Rectal smooth muscle tissue (tissue), 1 donor: ENCODE results near the gene LDB3.

ENCODE experiments used
- H3K27ac ChIP-seq: one replicate; pipeline ENCODE4 v1.7.0; 2013; ENCODE audit warnings: low read depth, low read length, inconsistent platforms
- H3K27me3 ChIP-seq: one replicate; pipeline ENCODE4 v1.7.0; 2013; ENCODE audit warnings: low read length; ENCODE audit not compliant: control insufficient read depth, insufficient read depth
- H3K36me3 ChIP-seq: one replicate; pipeline ENCODE4 v1.7.0; 2013; ENCODE audit warnings: low read length; ENCODE audit not compliant: control insufficient read depth, insufficient read depth
- H3K4me1 ChIP-seq: one replicate; pipeline ENCODE4 v1.7.0; 2013; ENCODE audit warnings: low read length; ENCODE audit not compliant: control insufficient read depth, insufficient read depth
- H3K4me3 ChIP-seq: one replicate; pipeline ENCODE4 v1.7.0; 2013; ENCODE audit warnings: low read length
- H3K9ac ChIP-seq: one replicate; pipeline ENCODE4 v1.7.0; 2013; ENCODE audit warnings: low read length

Gene LDB3

DNA sequence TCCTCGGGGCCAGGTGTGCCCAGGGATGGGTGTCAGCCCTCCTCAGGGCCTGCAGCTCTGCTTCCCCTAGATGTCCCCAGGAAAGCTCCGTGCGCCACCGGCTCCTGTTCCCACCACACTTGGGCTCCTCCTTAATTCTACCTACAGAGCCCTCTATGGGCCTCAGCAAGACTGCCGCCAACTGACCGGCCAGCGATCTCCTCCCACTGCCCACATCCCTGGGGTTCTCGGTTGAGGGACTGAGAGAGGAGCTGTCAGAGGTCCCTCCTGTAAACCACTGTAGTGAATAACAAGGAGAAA, 5.3 kb upstream of the LDB3 start:
- Histone ChIP-seq H3K27ac (no peak overlapping the region), H3K27me3 (no peaks in the 10 kb centered on the region), H3K4me1 (peaks cover 16% of the 10 kb centered on the region), H3K4me3 (no peak overlapping the region), H3K36me3 (no peaks in the 10 kb centered on the region), H3K9ac (no peak overlapping the region)

DNA sequence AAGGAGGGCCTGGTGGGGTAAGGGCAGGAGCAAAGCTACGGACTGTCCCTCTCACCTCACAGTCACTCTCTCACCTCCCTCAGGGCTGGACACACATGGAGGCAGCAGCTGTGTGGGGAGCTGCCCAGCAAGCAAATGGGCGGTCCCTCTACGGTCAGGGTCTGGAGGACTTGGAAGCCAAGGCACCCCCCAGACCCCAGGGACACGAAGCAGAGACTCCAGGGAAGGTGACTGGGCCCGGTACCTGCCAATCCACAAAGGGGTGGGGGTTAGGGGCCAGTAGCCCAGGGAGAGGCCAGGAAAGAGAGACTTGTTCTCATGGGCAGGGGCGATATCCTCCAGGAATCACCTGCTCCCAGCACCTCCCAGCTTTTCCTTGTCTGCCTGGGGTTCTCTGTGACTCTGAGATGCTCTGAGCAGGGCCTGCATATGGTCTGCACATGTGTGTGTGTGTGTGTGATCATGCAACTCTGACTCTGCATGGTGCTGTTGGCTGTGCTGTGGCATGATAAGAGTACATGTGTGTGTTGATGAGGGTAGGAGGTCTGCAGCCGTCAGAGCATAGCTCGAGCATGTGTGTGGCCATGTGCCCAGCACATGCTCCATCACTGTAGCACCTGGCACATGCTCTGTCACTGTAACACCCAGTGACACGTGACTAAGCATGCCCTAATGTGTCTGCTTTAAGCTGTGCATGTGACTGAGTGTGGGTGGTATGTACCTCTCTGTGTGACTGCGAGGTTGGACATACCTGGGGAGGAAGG, 4.6 kb upstream of the LDB3 start:
- Histone ChIP-seq H3K27me3 (no peaks in the 10 kb centered on the region), H3K9ac (no peak overlapping the region), H3K27ac (no peak overlapping the region), H3K4me1 (peaks cover 17% of the 10 kb centered on the region), H3K4me3 (no peak overlapping the region), H3K36me3 (no peaks in the 10 kb centered on the region)

DNA sequence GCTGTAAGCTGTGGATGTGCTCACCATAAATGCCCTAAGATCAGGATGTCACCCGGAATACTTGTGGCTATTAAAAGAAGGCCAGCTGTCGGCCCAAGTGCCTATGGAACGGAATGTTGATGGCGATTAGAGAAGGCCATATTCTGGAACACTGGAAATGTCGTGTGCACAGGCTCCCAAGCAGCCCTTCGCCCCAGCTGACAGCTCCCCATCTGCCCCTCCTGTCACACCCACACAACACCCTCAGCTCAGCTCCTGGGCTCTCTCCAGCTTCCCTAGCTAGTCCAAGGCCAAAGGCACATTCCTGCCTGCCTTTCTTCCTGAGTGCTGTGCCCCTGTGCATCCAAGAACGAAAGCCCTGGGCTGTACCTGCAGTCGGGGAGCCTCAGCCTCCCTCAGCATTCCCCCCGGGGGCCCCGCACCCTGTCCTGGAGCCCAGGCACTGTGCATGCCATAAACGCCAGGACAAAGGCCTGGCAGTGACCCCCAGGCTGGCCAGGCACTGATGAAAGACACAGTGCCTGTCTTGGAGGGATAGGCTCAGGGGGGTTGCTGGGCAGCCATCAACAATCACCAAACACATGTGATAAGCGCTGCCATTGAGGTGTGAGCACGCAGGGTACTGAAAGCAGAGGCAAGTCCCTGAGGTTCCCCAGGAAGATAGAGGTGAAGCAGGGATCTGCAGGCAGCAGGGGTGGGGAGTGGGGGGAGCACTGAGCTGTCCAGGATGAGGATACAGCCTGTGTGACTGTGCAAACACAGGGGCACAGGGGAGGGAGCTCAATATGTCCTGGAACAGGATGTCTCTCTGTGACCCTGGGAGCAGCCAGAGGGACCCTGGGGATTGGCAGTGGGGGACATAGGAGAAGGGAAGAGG, 3.7 kb upstream of the LDB3 start:
- peaks cover 17% of the 10 kb centered on the region for H3K4me1 ChIP-seq
- H3K27me3 ChIP-seq: no peaks in the 10 kb centered on the region
- H3K36me3 ChIP-seq: no peaks in the 10 kb centered on the region
- H3K4me3 ChIP-seq: no peak overlapping the region
- H3K27ac ChIP-seq: peak overlapping the region; percentile 19
- H3K9ac ChIP-seq: no peak overlapping the region

DNA sequence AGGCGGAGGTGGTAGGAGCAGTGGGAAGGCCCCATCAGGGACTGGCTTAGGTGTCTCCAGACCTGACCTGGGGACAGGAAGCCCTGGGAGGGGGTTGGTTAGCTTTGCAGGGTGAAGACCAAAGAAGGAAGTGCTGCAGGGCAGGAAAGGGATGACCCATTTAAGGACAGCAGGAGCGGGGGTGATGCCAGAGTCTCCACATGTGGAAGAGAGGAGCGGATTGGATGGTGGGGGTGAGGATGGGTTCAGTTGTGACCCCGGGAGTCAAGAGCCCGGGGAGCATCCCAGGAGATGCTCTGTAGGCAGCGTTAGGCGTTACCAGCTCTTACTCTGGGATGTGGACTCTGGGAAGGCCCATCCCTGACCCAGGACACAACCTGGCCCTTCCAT, 3.1 kb upstream of the LDB3 start:
- Histone ChIP-seq H3K9ac (no peak overlapping the region), H3K27me3 (no peaks in the 10 kb centered on the region), H3K27ac (peak overlapping the region; percentile 19), H3K4me1 (peaks cover 17% of the 10 kb centered on the region), H3K36me3 (no peaks in the 10 kb centered on the region), H3K4me3 (no peak overlapping the region)

DNA sequence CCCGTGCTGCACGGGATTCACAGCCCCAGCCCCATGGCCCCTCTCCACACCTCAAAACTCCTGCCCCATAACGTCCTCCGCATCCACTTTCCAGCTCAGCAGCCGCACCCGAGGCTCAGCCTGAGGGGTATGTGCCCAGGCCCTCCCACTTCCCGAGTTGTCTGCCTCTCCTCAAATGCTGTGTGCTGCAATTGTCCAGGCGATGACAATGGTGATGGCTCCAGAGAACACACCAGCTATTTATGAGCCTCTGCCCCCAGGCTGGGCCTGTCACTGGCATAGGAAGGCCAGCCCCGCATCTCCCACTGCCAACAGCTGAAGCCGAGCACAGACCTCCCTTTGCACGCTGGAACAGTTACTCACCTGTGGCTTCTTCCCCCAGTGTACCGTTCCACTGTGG, 2.4 kb upstream of the LDB3 start:
- Histone ChIP-seq H3K4me3 (no peak overlapping the region), H3K27ac (no peak overlapping the region), H3K36me3 (no peaks in the 10 kb centered on the region), H3K27me3 (no peaks in the 10 kb centered on the region), H3K4me1 (peaks cover 17% of the 10 kb centered on the region), H3K9ac (no peak overlapping the region)

DNA sequence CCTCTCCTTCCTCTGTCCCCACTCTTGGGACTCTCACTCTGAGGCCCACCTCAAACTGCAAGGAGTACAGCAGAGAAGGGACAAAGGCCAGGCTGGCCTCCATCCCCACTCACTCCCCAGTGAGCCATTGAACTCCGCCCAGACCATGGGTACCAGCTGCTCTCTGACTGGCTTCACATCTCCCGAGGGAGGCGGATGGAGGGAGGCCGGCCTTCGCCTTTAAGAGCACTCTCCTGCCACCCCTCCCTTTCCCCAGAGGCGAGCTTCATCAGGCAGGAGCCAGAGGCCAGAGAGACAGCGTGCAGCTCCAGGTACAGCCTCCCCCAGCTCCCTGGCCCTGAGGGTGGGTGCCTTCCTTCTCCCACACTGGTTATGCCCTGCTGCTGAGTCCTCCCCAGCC, 1.8 kb upstream of the LDB3 start:
- H3K27me3 ChIP-seq: no peaks in the 10 kb centered on the region
- peaks cover 19% of the 10 kb centered on the region for H3K4me1 ChIP-seq
- peak overlapping the region; percentile 94 for H3K27ac ChIP-seq
- H3K4me3 ChIP-seq: peak overlapping the region; percentile 13
- H3K9ac ChIP-seq: no peak overlapping the region
- H3K36me3 ChIP-seq: no peaks in the 10 kb centered on the region

DNA sequence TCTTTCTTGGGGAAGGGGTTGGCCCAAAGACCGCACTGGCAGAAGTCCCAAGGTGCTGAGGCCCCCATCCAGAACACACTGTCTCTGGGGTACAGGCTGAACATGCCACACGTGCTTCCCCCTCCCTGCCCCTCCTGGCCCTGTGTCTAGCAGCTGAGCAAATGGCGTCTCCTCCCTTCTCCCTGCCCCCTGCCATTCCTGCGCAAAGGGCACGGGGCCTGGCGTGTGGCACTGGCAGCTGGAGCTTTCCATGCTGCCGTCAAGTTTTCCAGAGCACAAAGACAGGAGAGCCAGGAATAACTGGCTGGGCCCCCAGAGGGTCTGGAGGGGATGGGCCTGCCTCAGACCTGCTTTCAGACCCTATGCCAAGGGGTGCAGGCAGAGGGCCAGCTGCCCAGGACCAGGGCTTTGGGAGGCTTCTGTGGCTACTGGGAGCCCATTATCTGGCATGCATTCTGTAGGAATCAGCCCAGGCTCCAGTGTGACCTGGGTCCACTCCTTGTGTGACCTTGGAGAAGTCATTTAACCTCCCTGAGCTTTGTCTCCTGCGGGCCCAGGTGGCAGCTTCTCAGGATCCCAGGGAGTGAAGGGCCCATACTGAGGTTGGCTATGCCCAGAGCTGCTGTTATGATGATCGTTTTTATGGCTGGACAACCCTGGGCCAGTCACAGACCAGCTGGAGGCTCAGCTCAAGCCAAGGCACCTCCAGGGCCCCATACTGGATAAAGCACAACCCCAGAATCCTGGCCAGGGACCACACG, 710 bp upstream of the LDB3 start:
- peaks cover 29% of the 10 kb centered on the region for H3K4me1 ChIP-seq

DNA sequence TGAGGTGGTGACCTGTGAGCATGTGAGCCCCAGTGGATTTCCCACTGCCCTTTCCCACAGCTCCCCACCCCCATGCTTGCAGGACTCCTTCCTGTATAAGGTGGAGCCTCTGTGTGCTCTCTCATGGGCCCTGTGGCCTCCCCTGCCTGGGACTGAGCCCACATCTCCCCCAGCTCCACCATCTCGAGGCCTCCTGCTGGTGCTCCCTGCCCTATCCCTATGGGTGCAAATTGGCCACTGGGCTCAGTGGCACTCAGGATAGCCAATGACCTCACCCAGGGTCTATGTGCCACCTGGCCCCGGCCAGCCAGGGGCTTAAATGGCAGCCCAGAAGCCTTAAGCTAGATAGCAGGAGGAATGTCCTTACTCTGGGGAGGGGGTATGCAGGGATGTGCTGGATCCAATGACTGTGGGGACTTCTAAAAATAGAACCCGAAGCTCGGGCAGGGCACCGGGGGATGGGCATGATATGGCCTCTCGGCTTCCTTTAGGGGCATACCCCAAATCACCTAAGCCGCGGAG, 2.0 kb downstream of the LDB3 start:
- Histone ChIP-seq H3K4me1 (peaks cover 41% of the 10 kb centered on the region), H3K9ac (peak overlapping the region; percentile 19), H3K27ac (peak overlapping the region; percentile 94), H3K36me3 (no peaks in the 10 kb centered on the region), H3K4me3 (peak overlapping the region; percentile 68), H3K27me3 (no peaks in the 10 kb centered on the region)

More for the DNA sequence above, 710 bp upstream of the LDB3 start:
- no peaks in the 10 kb centered on the region for H3K27me3 ChIP-seq
- peak overlapping the region; percentile 94 for H3K27ac ChIP-seq
- peak overlapping the region; percentile 68 for H3K4me3 ChIP-seq
- no peak overlapping the region for H3K9ac ChIP-seq
- no peaks in the 10 kb centered on the region for H3K36me3 ChIP-seq

DNA sequence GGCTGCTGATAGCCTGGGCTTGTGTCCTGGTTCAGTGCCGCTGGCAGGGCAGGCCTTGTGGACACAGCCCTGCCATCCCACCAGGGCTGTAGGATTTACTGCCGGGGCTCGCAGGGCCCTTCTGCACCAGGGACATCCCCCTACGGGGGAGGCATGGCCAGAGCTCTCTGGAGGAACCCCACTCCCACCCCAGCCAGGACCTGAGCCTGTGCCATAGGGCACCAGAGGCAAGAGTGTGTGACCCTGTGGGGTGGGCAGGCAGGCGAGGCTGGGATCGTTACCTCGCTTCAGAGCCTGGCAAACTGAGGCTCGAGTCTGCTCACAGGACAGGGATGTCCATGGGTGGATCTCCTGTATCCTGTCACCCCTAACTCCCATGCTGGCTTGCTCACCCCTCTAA, 2.6 kb downstream of the LDB3 start:
- H3K36me3 ChIP-seq: no peaks in the 10 kb centered on the region
- H3K27me3 ChIP-seq: no peaks in the 10 kb centered on the region
- peak overlapping the region; percentile 24 for H3K9ac ChIP-seq
- peaks cover 41% of the 10 kb centered on the region for H3K4me1 ChIP-seq
- H3K27ac ChIP-seq: peak overlapping the region; percentile 94
- peak overlapping the region; percentile 68 for H3K4me3 ChIP-seq

DNA sequence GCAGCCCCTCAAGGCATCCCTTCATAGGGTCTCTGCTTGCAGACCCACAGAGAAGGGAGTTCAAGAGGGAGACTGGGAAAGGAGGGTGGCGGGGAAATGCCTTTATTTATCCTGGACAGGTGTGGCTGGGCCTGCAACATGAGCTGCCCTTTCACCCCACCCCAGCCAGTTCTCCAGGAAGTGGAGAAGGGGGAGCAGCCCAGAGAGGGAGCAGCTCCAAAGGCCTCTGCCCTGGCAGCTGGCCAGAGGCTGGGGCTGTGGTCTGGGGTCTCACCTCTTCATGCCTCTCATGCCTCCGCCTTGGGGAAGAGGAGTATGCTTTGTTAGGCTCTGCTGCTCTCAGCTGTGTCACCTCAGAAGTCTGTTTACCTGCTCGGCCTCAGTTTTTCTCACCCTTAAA, 3.1 kb downstream of the LDB3 start:
- Histone ChIP-seq H3K27ac (peak overlapping the region; percentile 94), H3K4me3 (peak overlapping the region; percentile 68), H3K36me3 (no peaks in the 10 kb centered on the region), H3K4me1 (peaks cover 41% of the 10 kb centered on the region), H3K9ac (no peak overlapping the region), H3K27me3 (no peaks in the 10 kb centered on the region)

DNA sequence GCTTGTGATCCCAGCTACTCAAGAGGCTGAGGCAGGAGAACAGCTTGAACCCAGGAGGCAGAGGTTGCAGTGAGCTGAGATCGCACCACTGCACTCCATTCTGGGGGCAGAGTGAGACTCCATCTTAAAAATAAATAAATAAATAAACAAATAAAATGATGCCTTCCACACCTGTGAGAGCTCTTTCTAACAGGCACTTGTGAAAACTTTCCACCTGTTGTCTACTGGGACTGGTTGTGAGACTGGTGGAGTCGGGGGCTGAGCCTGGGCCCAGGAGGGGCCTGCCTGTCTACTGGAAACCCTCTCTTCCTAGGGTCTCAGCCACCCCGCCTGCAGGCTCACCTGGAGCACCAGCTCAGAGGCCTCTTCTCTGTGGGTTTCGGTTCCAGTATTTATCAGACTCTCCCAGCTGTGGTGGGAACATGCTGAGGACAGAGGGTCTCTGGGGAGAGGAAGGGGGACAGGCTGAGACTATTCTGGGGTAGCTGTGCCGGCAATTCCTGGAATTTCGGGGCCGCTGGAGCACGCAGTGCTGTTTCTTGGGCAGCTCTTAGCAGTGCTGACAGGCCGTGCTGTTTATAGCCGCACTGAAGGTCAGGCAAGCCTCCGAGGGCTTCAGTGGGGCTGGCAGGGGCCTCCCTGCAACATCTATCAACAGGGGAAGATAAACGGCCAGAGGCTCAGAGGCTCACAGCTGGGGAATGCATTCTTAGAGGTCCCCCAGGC, 3.8 kb downstream of the LDB3 start:
- Histone ChIP-seq H3K4me3 (no peak overlapping the region), H3K27ac (peak overlapping the region; percentile 94), H3K9ac (no peak overlapping the region), H3K4me1 (peaks cover 41% of the 10 kb centered on the region), H3K27me3 (no peaks in the 10 kb centered on the region), H3K36me3 (no peaks in the 10 kb centered on the region)
